Dendritic cell treated with granulocyte-macrophage colony-stimulating factor and Interleukin-4, amounts not matched to agents 40 ng/mL and 50 ng/mL, for 4 days (primary cell): Measurements from ENCODE around the gene ALS2CL.

Experiments
- H3K27ac Mint-ChIP-seq: one replicate; pipeline ENCODE4 v1.8.0; 2022; ENCODE audit warnings: mild to moderate bottlenecking, mixed read lengths
- H3K27me3 Mint-ChIP-seq: one replicate; pipeline ENCODE4 v1.8.0; 2022; ENCODE audit warnings: mild to moderate bottlenecking, mixed read lengths
- H3K36me3 Mint-ChIP-seq: one replicate; pipeline ENCODE4 v1.8.0; 2022; ENCODE audit warnings: low read depth, mixed read lengths
- H3K4me1 Mint-ChIP-seq: one replicate; pipeline ENCODE4 v1.8.0; 2022; ENCODE audit warnings: low read depth, mixed read lengths
- H3K4me3 Mint-ChIP-seq: one replicate; pipeline ENCODE4 v1.8.0; 2022; ENCODE audit warnings: mild to moderate bottlenecking, moderate library complexity, mixed read lengths
- H3K9me3 Mint-ChIP-seq: one replicate; pipeline ENCODE4 v1.8.0; 2022; ENCODE audit warnings: mixed read lengths
- intact Hi-C: fragments of 100-400 bp; cut with micrococcal nuclease; formaldehyde crosslinking; loops from one replicate; pipeline ENCODE4 v1.15.0; 2022

Gene ALS2CL

GRCh38 chr3:46721009-46721408, 27.5 kb upstream of the ALS2CL start:
- intact Hi-C loops: no loop called here
- Mint-ChIP-seq H3K27ac (no peak overlapping the region), H3K27me3 (peaks cover 23% of the 10 kb centered on the region), H3K4me3 (no peak overlapping the region), H3K4me1 (peaks cover 7% of the 10 kb centered on the region), H3K9me3 (no peaks in the 10 kb centered on the region), H3K36me3 (no peaks in the 10 kb centered on the region)

- peaks cover 9% of the 10 kb centered on the region for H3K4me1 Mint-ChIP-seq
- H3K4me3 Mint-ChIP-seq: no peak overlapping the region
- H3K27ac Mint-ChIP-seq: no peak overlapping the region
- intact Hi-C loops: no loop called here
- H3K27me3 Mint-ChIP-seq: peaks cover 29% of the 10 kb centered on the region
- no peaks in the 10 kb centered on the region for H3K9me3 Mint-ChIP-seq
- H3K36me3 Mint-ChIP-seq: no peaks in the 10 kb centered on the region
Observed at GRCh38 chr3:46719735-46720271, 26.3 kb upstream of the ALS2CL start.

GRCh38 chr3:46719044-46719565, 25.6 kb upstream of the ALS2CL start:
- no peaks in the 10 kb centered on the region for H3K9me3 Mint-ChIP-seq
- peaks cover 9% of the 10 kb centered on the region for H3K4me1 Mint-ChIP-seq
- no peak overlapping the region for H3K27ac Mint-ChIP-seq
- no peak overlapping the region for H3K4me3 Mint-ChIP-seq
- intact Hi-C loops: no loop called here
- H3K27me3 Mint-ChIP-seq: peaks cover 30% of the 10 kb centered on the region
- no peaks in the 10 kb centered on the region for H3K36me3 Mint-ChIP-seq

- intact Hi-C loops: no loop called here
- Mint-ChIP-seq H3K27me3 (peaks cover 32% of the 10 kb centered on the region), H3K4me3 (no peak within 1 kb of the TSS), H3K9me3 (no peaks in the 10 kb centered on the region), H3K27ac (no peak within 1 kb of the TSS), H3K36me3 (no peaks in the 10 kb centered on the region), H3K4me1 (peaks cover 9% of the 10 kb centered on the region)
Observed at GRCh38 chr3:46717447-46718231, 24.2 kb upstream of the ALS2CL start, which contains the start of gene PRSS50. Gene PRSS50, minus strand, starts transcription at chr3:46717869. Its CDS starts 45 bp downstream, at chr3:46717824.

- no peaks in the 10 kb centered on the region for H3K9me3 Mint-ChIP-seq
- peaks cover 32% of the 10 kb centered on the region for H3K27me3 Mint-ChIP-seq
- intact Hi-C loops: no loop called here
- no peak overlapping the region for H3K27ac Mint-ChIP-seq
- H3K36me3 Mint-ChIP-seq: no peaks in the 10 kb centered on the region
- H3K4me1 Mint-ChIP-seq: peaks cover 9% of the 10 kb centered on the region
- no peak overlapping the region for H3K4me3 Mint-ChIP-seq
Observed at GRCh38 chr3:46716461-46717441, 23.3 kb upstream of the ALS2CL start.

- Mint-ChIP-seq H3K27me3 (peaks cover 30% of the 10 kb centered on the region), H3K36me3 (no peaks in the 10 kb centered on the region), H3K9me3 (no peaks in the 10 kb centered on the region), H3K4me3 (no peak overlapping the region), H3K4me1 (peaks cover 9% of the 10 kb centered on the region), H3K27ac (no peak overlapping the region)
- intact Hi-C loops: no loop called here
Observed at GRCh38 chr3:46715507-46716175, 22.2 kb upstream of the ALS2CL start.

GRCh38 chr3:46714728-46715506, 21.4 kb upstream of the ALS2CL start:
- Mint-ChIP-seq H3K27ac (no peak overlapping the region), H3K9me3 (no peaks in the 10 kb centered on the region)
- intact Hi-C loops: no loop called here

GRCh38 chr3:46713898-46714552, 20.5 kb upstream of the ALS2CL start:
- intact Hi-C loops: no loop called here
- peaks cover 9% of the 10 kb centered on the region for H3K4me1 Mint-ChIP-seq
- peaks cover 26% of the 10 kb centered on the region for H3K27me3 Mint-ChIP-seq
- H3K4me3 Mint-ChIP-seq: no peak overlapping the region
- no peaks in the 10 kb centered on the region for H3K9me3 Mint-ChIP-seq
- H3K36me3 Mint-ChIP-seq: no peaks in the 10 kb centered on the region
- no peak overlapping the region for H3K27ac Mint-ChIP-seq

More at GRCh38 chr3:46714728-46715506, 21.4 kb upstream of the ALS2CL start:
- H3K27me3 Mint-ChIP-seq: peaks cover 30% of the 10 kb centered on the region
- peaks cover 9% of the 10 kb centered on the region for H3K4me1 Mint-ChIP-seq
- H3K4me3 Mint-ChIP-seq: no peak overlapping the region
- H3K36me3 Mint-ChIP-seq: no peaks in the 10 kb centered on the region

GRCh38 chr3:46713050-46713897, 19.8 kb upstream of the ALS2CL start:
- Mint-ChIP-seq H3K4me3 (no peak overlapping the region), H3K4me1 (peaks cover 9% of the 10 kb centered on the region), H3K27me3 (peaks cover 24% of the 10 kb centered on the region), H3K27ac (no peak overlapping the region), H3K36me3 (no peaks in the 10 kb centered on the region), H3K9me3 (no peaks in the 10 kb centered on the region)
- intact Hi-C loops: no loop called here

GRCh38 chr3:46712191-46713049, 18.9 kb upstream of the ALS2CL start:
- H3K27me3 Mint-ChIP-seq: peaks cover 25% of the 10 kb centered on the region
- H3K36me3 Mint-ChIP-seq: no peaks in the 10 kb centered on the region
- no peak overlapping the region for H3K4me3 Mint-ChIP-seq
- H3K4me1 Mint-ChIP-seq: peaks cover 4% of the 10 kb centered on the region
- intact Hi-C loops: no loop called here
- H3K9me3 Mint-ChIP-seq: no peaks in the 10 kb centered on the region
- no peak overlapping the region for H3K27ac Mint-ChIP-seq

GRCh38 chr3:46711760-46712159, 18.3 kb upstream of the ALS2CL start:
- H3K9me3 Mint-ChIP-seq: no peaks in the 10 kb centered on the region

More at GRCh38 chr3:46711760-46712159, 18.3 kb upstream of the ALS2CL start:
- intact Hi-C loops: no loop called here
- H3K27ac Mint-ChIP-seq: no peak overlapping the region
- no peak overlapping the region for H3K4me3 Mint-ChIP-seq
- H3K27me3 Mint-ChIP-seq: peaks cover 26% of the 10 kb centered on the region
- peaks cover 4% of the 10 kb centered on the region for H3K4me1 Mint-ChIP-seq
- no peaks in the 10 kb centered on the region for H3K36me3 Mint-ChIP-seq
